H1 (cell line): ENCODE measurements around the gene HMGA1. TPM values are rescaled to one million over a fixed set of nuclear protein-coding genes. Genes with fewer than 3 reads are reported as not detected.
A peak's percentile ranks its signal among the peaks of the same experiment; 100 is the strongest.

Experiments
- BACH1 ChIP-seq: IDR thresholded peaks from 2 replicates; pipeline ENCODE4 v1.6.1; 2012; ENCODE audit warnings: low read length, improper control_type of control experiment
- CTBP2 ChIP-seq: IDR thresholded peaks from 2 replicates; pipeline ENCODE4 v1.7.0; 2011; ENCODE audit warnings: borderline replicate concordance, mild to moderate bottlenecking, moderate library complexity, mixed read lengths, low read length; ENCODE audit not compliant: insufficient read depth, insufficient read length
- EZH2 ChIP-seq: fragments of 200-600 bp; sonication (generic); IDR thresholded peaks from 2 replicates; pipeline ENCODE4 v1.7.1; 2012; ENCODE audit warnings: low read depth, mild to moderate bottlenecking, moderate library complexity, low read length, inconsistent platforms; ENCODE audit not compliant: severe bottlenecking
- HDAC6 ChIP-seq: IDR thresholded peaks from one replicate; pipeline ENCODE4 v1.7.1; 2012; ENCODE audit warnings: low read depth, mild to moderate bottlenecking, inconsistent platforms, low read length, moderate library complexity
- KDM5A ChIP-seq: fragments of 200-600 bp; IDR thresholded peaks from 2 replicates; pipeline ENCODE4 v1.7.1; 2012; ENCODE audit warnings: mild to moderate bottlenecking, low read length, inconsistent platforms, mixed read lengths
- POU5F1 ChIP-seq: IDR thresholded peaks from 2 replicates; pipeline ENCODE4 v1.6.1; 2011; ENCODE audit warnings: low read depth, mild to moderate bottlenecking, low read length, moderate library complexity
- RFX5 ChIP-seq: IDR thresholded peaks from 2 replicates; pipeline ENCODE4 v1.6.1; 2011; ENCODE audit warnings: low read depth, low read length, improper control_type of control experiment, borderline replicate concordance
- SIRT6 ChIP-seq: IDR thresholded peaks from one replicate; pipeline ENCODE4 v1.7.1; 2012; ENCODE audit warnings: low read length, inconsistent platforms
- ZNF274 ChIP-seq: IDR thresholded peaks from 2 replicates; pipeline ENCODE4 v1.7.0; 2012; ENCODE audit warnings: low read length, borderline replicate concordance; ENCODE audit errors: extremely low read depth
- polyA plus RNA-seq, 7 experiments: library from polyadenylated mRNA; depleted of rRNA in 3 of 7; stranded (reverse) in 5 of 7; unstranded in 2 of 7; fragments of >200 nt in 5 of 7; fragments of 200-250 nt in 2 of 7; gene quantifications; 1 replicate in 5 of 7; 2 replicates in 1 of 7; 4 replicates in 1 of 7; pipeline versions ENCODE4 v1.2.1 to v1.2.3, GENCODE V29; 2011 to 2013; ENCODE audit warnings: missing spikeins in 2 of 7, mixed read lengths in 2 of 7
- total RNA-seq: library from RNA; stranded (reverse); fragmentation: NEBNext Ultra II Directional; extraction: Animal tissue kit (Norgen Biotek cat#: 25700); gene quantifications from 2 replicates; pipeline ENCODE4 v1.2.1, GENCODE V29; 2021
- TF ChIP-seq, protein P1 (sequence below): fragments of 300-600 bp; sonication (generic); IDR thresholded peaks from 2 replicates; pipeline ENCODE4 v1.7.1; 2012; ENCODE audit warnings: low read length, moderate library complexity, mild to moderate bottlenecking, inconsistent platforms; ENCODE audit not compliant: insufficient replicate concordance

Gene HMGA1
- total and polyA plus RNA-seq, 2 of the 8 experiments (the other 6 are each of a cell fraction or from before 2014, with no cell fraction given): 1,557 to 2,636 TPM

DNA sequence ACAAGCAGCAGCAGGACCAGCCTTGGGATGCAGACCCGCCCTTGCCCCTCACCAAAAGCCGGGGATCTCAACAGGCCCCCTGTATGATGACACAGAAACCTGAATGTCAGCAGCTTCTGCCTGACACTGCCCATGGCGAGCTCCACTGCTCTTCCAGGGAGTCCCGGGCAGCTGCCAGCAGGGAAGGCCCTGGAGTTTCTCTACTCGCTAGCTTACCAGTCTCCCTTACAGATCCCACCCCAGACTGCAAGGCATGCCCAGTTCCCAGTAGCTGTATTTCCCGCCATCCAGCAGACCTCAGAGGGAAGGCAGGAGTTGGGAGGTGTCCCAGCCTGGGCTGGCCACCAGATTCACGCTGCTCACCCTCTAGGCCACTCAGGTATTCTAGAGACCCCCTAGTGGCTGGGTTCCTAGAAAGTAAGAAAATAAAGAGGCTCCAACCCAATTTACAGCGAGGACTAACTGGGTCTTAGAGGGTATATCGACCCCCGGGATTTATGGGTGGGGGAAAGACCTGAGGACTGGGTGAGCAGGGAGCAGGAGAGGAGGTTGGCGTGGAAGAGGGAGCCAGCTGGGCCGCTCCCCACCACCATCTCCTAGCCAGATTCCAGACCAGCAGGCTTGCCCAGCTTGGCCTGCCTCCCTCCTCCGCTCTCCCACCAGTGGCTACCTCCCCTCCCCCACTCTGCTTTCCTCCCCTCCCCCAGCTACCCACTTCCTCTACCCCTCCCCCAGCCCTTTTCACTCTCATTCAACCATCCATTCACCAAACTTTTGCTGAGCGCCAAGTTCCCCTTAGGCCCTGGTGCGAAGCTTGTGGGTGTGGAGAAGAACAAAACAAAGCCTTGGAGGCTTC lies 9.7 kb upstream of the HMGA1 start (continued):
- TF ChIP-seq, protein P1, sequence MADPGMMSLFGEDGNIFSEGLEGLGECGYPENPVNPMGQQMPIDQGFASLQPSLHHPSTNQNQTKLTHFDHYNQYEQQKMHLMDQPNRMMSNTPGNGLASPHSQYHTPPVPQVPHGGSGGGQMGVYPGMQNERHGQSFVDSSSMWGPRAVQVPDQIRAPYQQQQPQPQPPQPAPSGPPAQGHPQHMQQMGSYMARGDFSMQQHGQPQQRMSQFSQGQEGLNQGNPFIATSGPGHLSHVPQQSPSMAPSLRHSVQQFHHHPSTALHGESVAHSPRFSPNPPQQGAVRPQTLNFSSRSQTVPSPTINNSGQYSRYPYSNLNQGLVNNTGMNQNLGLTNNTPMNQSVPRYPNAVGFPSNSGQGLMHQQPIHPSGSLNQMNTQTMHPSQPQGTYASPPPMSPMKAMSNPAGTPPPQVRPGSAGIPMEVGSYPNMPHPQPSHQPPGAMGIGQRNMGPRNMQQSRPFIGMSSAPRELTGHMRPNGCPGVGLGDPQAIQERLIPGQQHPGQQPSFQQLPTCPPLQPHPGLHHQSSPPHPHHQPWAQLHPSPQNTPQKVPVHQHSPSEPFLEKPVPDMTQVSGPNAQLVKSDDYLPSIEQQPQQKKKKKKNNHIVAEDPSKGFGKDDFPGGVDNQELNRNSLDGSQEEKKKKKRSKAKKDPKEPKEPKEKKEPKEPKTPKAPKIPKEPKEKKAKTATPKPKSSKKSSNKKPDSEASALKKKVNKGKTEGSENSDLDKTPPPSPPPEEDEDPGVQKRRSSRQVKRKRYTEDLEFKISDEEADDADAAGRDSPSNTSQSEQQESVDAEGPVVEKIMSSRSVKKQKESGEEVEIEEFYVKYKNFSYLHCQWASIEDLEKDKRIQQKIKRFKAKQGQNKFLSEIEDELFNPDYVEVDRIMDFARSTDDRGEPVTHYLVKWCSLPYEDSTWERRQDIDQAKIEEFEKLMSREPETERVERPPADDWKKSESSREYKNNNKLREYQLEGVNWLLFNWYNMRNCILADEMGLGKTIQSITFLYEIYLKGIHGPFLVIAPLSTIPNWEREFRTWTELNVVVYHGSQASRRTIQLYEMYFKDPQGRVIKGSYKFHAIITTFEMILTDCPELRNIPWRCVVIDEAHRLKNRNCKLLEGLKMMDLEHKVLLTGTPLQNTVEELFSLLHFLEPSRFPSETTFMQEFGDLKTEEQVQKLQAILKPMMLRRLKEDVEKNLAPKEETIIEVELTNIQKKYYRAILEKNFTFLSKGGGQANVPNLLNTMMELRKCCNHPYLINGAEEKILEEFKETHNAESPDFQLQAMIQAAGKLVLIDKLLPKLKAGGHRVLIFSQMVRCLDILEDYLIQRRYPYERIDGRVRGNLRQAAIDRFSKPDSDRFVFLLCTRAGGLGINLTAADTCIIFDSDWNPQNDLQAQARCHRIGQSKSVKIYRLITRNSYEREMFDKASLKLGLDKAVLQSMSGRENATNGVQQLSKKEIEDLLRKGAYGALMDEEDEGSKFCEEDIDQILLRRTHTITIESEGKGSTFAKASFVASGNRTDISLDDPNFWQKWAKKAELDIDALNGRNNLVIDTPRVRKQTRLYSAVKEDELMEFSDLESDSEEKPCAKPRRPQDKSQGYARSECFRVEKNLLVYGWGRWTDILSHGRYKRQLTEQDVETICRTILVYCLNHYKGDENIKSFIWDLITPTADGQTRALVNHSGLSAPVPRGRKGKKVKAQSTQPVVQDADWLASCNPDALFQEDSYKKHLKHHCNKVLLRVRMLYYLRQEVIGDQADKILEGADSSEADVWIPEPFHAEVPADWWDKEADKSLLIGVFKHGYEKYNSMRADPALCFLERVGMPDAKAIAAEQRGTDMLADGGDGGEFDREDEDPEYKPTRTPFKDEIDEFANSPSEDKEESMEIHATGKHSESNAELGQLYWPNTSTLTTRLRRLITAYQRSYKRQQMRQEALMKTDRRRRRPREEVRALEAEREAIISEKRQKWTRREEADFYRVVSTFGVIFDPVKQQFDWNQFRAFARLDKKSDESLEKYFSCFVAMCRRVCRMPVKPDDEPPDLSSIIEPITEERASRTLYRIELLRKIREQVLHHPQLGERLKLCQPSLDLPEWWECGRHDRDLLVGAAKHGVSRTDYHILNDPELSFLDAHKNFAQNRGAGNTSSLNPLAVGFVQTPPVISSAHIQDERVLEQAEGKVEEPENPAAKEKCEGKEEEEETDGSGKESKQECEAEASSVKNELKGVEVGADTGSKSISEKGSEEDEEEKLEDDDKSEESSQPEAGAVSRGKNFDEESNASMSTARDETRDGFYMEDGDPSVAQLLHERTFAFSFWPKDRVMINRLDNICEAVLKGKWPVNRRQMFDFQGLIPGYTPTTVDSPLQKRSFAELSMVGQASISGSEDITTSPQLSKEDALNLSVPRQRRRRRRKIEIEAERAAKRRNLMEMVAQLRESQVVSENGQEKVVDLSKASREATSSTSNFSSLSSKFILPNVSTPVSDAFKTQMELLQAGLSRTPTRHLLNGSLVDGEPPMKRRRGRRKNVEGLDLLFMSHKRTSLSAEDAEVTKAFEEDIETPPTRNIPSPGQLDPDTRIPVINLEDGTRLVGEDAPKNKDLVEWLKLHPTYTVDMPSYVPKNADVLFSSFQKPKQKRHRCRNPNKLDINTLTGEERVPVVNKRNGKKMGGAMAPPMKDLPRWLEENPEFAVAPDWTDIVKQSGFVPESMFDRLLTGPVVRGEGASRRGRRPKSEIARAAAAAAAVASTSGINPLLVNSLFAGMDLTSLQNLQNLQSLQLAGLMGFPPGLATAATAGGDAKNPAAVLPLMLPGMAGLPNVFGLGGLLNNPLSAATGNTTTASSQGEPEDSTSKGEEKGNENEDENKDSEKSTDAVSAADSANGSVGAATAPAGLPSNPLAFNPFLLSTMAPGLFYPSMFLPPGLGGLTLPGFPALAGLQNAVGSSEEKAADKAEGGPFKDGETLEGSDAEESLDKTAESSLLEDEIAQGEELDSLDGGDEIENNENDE: no peak
- no peak for TF ChIP-seq HDAC6
- no peak for TF ChIP-seq EZH2
- TF ChIP-seq ZNF274: no peak
- TF ChIP-seq KDM5A: no peak
- peak; percentile 58; the same call in 1 of the 2 replicates for TF ChIP-seq BACH1
- TF ChIP-seq POU5F1: no peak
- TF ChIP-seq SIRT6: no peak
- TF ChIP-seq CTBP2: no peak
- TF ChIP-seq RFX5: no peak
